HEK293 (cell line): ENCODE measurements around the gene SLC15A4.

ENCODE experiments used
- SALL2 ChIP-seq: fragments of 450-650 bp; formaldehyde crosslinking; IDR thresholded peaks from 2 replicates; pipeline ENCODE4 v1.5.0; 2017; ENCODE audit warnings: missing biosample characterization, mild to moderate bottlenecking, missing genetic modification characterization, borderline replicate concordance
- ZFP37 ChIP-seq: fragments of 450-650 bp; formaldehyde crosslinking; IDR thresholded peaks from 2 replicates; pipeline ENCODE4 v1.5.1; 2016; ENCODE audit warnings: missing biosample characterization, missing genetic modification characterization
- ZIC2 ChIP-seq: fragments of 450-650 bp; formaldehyde crosslinking; IDR thresholded peaks from 2 replicates; pipeline ENCODE4 v1.5.1; 2016; ENCODE audit warnings: missing biosample characterization, missing genetic modification characterization
- ZNF133 ChIP-seq: fragments of 450-650 bp; formaldehyde crosslinking; IDR thresholded peaks from 2 replicates; pipeline ENCODE4 v1.5.1; 2016; ENCODE audit warnings: missing biosample characterization, missing genetic modification characterization
- ZNF155 ChIP-seq: fragments of 450-650 bp; formaldehyde crosslinking; IDR thresholded peaks from 2 replicates; pipeline ENCODE4 v1.5.1; 2016; ENCODE audit warnings: missing biosample characterization, missing genetic modification characterization
- ZNF184 ChIP-seq: fragments of 450-650 bp; IDR thresholded peaks from 2 replicates; pipeline ENCODE4 v1.5.1; 2018; ENCODE audit warnings: missing biosample characterization, mild to moderate bottlenecking, missing genetic modification characterization
- ZNF354C ChIP-seq: fragments of 450-650 bp; formaldehyde crosslinking; IDR thresholded peaks from 2 replicates; pipeline ENCODE4 v1.5.1; 2016; ENCODE audit warnings: missing biosample characterization, missing genetic modification characterization, low read depth, borderline replicate concordance
- ZNF366 ChIP-seq: fragments of 450-650 bp; formaldehyde crosslinking; conservative IDR thresholded peaks from 2 replicates; pipeline ENCODE4 v1.5.1; 2016; ENCODE audit warnings: missing biosample characterization, missing genetic modification characterization
- ZNF473 ChIP-seq: fragments of 450-650 bp; formaldehyde crosslinking; IDR thresholded peaks from 2 replicates; pipeline ENCODE4 v1.5.1; 2017; ENCODE audit warnings: missing biosample characterization, missing genetic modification characterization
- ZNF544 ChIP-seq: fragments of 450-650 bp; formaldehyde crosslinking; IDR thresholded peaks from 2 replicates; pipeline ENCODE4 v1.5.0; 2017; ENCODE audit warnings: missing biosample characterization, missing genetic modification characterization
- ZNF561 ChIP-seq: fragments of 450-650 bp; IDR thresholded peaks from 2 replicates; pipeline ENCODE4 v1.5.1; 2018; ENCODE audit warnings: missing biosample characterization, missing genetic modification characterization, borderline replicate concordance
- ZNF600 ChIP-seq: fragments of 450-650 bp; formaldehyde crosslinking; IDR thresholded peaks from 2 replicates; pipeline ENCODE4 v1.5.1; 2016; ENCODE audit warnings: missing biosample characterization, missing genetic modification characterization
- ZNF621 ChIP-seq: fragments of 450-650 bp; formaldehyde crosslinking; IDR thresholded peaks from 2 replicates; pipeline ENCODE4 v1.5.1; 2017; ENCODE audit warnings: missing biosample characterization, missing genetic modification characterization
- ZNF768 ChIP-seq: fragments of 450-650 bp; formaldehyde crosslinking; IDR thresholded peaks from 2 replicates; pipeline ENCODE4 v1.5.1; 2018; ENCODE audit warnings: missing biosample characterization, mild to moderate bottlenecking, missing genetic modification characterization
- ZNF777 ChIP-seq: fragments of 450-650 bp; formaldehyde crosslinking; IDR thresholded peaks from 2 replicates; pipeline ENCODE4 v1.5.1; 2017; ENCODE audit warnings: missing biosample characterization, missing genetic modification characterization, borderline replicate concordance
- ZNF830 ChIP-seq: fragments of 450-650 bp; IDR thresholded peaks from 2 replicates; pipeline ENCODE4 v1.5.0; 2018; ENCODE audit warnings: missing biosample characterization, missing genetic modification characterization, low read depth, mild to moderate bottlenecking, moderate library complexity
- TF ChIP-seq, protein P1 (sequence below): fragments of 450-650 bp; formaldehyde crosslinking; IDR thresholded peaks from 2 replicates; pipeline ENCODE4 v1.5.1; 2016; ENCODE audit warnings: missing biosample characterization, missing genetic modification characterization, borderline replicate concordance
- TF ChIP-seq, protein P2 (sequence below): fragments of 450-650 bp; formaldehyde crosslinking; IDR thresholded peaks from 2 replicates; pipeline ENCODE4 v1.5.1; 2016; ENCODE audit warnings: missing biosample characterization, missing genetic modification characterization
- TF ChIP-seq, protein P3 (sequence below): fragments of 450-650 bp; formaldehyde crosslinking; IDR thresholded peaks from 2 replicates; pipeline ENCODE4 v1.5.1; 2016; ENCODE audit warnings: missing biosample characterization, missing genetic modification characterization
- TF ChIP-seq, protein P4 (sequence below): fragments of 450-650 bp; formaldehyde crosslinking; IDR thresholded peaks from 2 replicates; pipeline ENCODE4 v1.5.1; 2016; ENCODE audit warnings: missing biosample characterization, missing genetic modification characterization
- TF ChIP-seq, protein P5 (sequence below): fragments of 450-650 bp; formaldehyde crosslinking; IDR thresholded peaks from 2 replicates; pipeline ENCODE4 v1.5.1; 2016; ENCODE audit warnings: missing biosample characterization, missing genetic modification characterization, low read depth
- TF ChIP-seq, protein P6 (sequence below): fragments of 450-650 bp; formaldehyde crosslinking; IDR thresholded peaks from 2 replicates; pipeline ENCODE4 v1.5.1; 2017; ENCODE audit warnings: missing biosample characterization, mild to moderate bottlenecking, missing genetic modification characterization, moderate library complexity
- TF ChIP-seq, protein P7 (sequence below): fragments of 450-650 bp; formaldehyde crosslinking; IDR thresholded peaks from 2 replicates; pipeline ENCODE4 v1.5.1; 2017; ENCODE audit warnings: missing biosample characterization, missing genetic modification characterization
- TF ChIP-seq, protein P8 (sequence below): fragments of 450-650 bp; formaldehyde crosslinking; optimal IDR thresholded peaks from 2 replicates; pipeline ENCODE3; 2016; ENCODE audit warnings: missing biosample characterization, mild to moderate bottlenecking, missing genetic modification characterization

Gene SLC15A4

DNA sequence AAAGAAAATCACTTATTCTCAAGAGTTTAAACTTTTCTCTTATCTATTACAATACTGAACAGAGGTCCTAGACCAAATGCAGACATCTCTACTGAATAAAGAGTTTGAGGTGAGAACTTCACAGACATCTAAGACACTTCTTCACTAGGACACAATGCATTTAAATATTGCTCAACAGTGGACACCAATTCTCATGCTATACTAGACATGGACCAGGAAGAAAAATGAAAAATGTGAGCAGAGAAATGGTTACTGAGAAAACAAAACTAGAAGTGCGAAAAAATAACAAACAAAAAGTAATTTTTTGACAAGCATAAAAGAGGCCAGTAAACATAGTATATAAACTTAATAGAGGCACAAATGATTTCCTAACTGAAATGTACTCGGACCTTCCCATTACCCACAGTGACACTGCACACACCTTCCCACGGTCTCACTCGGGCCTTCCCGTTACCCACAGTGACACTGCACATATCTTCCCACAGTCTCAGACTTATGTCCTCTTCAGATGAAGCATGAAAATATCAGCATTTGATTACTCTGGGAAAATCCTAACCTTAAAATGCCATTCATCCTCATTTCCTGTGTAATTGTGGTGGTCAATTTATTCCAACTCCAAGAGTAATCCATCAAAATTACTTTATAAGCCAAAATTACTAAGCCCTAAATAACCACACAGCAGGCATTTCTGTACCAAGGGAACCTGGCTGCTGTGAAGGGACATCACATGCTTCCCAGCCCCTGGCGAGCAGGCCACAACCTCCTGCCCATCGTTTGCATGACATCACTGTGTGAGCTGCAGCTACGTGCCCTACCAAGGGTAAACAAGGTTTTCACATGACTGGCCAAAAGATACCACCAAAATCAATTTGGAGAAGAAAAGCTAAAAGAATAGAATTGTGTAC, 6.4 kb downstream of the SLC15A4 start (continued):
- TF ChIP-seq, protein P1, sequence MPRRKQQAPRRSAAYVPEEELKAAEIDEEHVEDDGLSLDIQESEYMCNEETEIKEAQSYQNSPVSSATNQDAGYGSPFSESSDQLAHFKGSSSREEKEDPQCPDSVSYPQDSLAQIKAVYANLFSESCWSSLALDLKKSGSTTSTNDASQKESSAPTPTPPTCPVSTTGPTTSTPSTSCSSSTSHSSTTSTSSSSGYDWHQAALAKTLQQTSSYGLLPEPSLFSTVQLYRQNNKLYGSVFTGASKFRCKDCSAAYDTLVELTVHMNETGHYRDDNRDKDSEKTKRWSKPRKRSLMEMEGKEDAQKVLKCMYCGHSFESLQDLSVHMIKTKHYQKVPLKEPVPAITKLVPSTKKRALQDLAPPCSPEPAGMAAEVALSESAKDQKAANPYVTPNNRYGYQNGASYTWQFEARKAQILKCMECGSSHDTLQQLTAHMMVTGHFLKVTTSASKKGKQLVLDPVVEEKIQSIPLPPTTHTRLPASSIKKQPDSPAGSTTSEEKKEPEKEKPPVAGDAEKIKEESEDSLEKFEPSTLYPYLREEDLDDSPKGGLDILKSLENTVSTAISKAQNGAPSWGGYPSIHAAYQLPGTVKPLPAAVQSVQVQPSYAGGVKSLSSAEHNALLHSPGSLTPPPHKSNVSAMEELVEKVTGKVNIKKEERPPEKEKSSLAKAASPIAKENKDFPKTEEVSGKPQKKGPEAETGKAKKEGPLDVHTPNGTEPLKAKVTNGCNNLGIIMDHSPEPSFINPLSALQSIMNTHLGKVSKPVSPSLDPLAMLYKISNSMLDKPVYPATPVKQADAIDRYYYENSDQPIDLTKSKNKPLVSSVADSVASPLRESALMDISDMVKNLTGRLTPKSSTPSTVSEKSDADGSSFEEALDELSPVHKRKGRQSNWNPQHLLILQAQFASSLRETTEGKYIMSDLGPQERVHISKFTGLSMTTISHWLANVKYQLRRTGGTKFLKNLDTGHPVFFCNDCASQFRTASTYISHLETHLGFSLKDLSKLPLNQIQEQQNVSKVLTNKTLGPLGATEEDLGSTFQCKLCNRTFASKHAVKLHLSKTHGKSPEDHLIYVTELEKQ (tag by site-specific recombination): no peak
- TF ChIP-seq, protein P2, sequence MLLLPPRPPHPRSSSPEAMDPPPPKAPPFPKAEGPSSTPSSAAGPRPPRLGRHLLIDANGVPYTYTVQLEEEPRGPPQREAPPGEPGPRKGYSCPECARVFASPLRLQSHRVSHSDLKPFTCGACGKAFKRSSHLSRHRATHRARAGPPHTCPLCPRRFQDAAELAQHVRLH (tag by site-specific recombination): 0 out of 2 replicates have a peak, but pooled peaks have one; percentile 11
- TF ChIP-seq ZNF830 (tag by site-specific recombination): no peak
- TF ChIP-seq, protein P3, sequence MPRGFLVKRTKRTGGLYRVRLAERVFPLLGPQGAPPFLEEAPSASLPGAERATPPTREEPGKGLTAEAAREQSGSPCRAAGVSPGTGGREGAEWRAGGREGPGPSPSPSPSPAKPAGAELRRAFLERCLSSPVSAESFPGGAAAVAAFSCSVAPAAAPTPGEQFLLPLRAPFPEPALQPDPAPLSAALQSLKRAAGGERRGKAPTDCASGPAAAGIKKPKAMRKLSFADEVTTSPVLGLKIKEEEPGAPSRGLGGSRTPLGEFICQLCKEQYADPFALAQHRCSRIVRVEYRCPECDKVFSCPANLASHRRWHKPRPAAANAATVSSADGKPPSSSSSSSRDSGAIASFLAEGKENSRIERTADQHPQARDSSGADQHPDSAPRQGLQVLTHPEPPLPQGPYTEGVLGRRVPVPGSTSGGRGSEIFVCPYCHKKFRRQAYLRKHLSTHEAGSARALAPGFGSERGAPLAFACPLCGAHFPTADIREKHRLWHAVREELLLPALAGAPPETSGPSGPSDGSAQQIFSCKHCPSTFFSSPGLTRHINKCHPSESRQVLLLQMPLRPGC (tag by site-specific recombination): no peak
- no peak for TF ChIP-seq ZNF354C (tag by site-specific recombination)
- TF ChIP-seq SALL2 (tag by site-specific recombination): no peak
- TF ChIP-seq ZNF621 (tag by site-specific recombination): no peak
- TF ChIP-seq ZNF366 (tag by site-specific recombination): no peak
- TF ChIP-seq, protein P4, sequence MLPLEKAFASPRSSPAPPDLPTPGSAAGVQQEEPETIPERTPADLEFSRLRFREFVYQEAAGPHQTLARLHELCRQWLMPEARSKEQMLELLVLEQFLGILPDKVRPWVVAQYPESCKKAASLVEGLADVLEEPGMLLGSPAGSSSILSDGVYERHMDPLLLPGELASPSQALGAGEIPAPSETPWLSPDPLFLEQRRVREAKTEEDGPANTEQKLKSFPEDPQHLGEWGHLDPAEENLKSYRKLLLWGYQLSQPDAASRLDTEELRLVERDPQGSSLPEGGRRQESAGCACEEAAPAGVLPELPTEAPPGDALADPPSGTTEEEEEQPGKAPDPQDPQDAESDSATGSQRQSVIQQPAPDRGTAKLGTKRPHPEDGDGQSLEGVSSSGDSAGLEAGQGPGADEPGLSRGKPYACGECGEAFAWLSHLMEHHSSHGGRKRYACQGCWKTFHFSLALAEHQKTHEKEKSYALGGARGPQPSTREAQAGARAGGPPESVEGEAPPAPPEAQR: no peak
- TF ChIP-seq, protein P5, sequence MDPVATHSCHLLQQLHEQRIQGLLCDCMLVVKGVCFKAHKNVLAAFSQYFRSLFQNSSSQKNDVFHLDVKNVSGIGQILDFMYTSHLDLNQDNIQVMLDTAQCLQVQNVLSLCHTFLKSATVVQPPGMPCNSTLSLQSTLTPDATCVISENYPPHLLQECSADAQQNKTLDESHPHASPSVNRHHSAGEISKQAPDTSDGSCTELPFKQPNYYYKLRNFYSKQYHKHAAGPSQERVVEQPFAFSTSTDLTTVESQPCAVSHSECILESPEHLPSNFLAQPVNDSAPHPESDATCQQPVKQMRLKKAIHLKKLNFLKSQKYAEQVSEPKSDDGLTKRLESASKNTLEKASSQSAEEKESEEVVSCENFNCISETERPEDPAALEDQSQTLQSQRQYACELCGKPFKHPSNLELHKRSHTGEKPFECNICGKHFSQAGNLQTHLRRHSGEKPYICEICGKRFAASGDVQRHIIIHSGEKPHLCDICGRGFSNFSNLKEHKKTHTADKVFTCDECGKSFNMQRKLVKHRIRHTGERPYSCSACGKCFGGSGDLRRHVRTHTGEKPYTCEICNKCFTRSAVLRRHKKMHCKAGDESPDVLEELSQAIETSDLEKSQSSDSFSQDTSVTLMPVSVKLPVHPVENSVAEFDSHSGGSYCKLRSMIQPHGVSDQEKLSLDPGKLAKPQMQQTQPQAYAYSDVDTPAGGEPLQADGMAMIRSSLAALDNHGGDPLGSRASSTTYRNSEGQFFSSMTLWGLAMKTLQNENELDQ (tag by site-specific recombination): no peak
- no peak for TF ChIP-seq ZNF768 (tag by site-specific recombination)
- TF ChIP-seq, protein P6, sequence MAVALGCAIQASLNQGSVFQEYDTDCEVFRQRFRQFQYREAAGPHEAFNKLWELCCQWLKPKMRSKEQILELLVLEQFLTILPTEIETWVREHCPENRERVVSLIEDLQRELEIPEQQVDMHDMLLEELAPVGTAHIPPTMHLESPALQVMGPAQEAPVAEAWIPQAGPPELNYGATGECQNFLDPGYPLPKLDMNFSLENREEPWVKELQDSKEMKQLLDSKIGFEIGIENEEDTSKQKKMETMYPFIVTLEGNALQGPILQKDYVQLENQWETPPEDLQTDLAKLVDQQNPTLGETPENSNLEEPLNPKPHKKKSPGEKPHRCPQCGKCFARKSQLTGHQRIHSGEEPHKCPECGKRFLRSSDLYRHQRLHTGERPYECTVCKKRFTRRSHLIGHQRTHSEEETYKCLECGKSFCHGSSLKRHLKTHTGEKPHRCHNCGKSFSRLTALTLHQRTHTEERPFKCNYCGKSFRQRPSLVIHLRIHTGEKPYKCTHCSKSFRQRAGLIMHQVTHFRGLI: 0 out of 2 replicates have a peak, but pooled peaks have one; percentile 42
- TF ChIP-seq ZNF184: no peak
- no peak for TF ChIP-seq ZFP37 (tag by site-specific recombination)
- TF ChIP-seq ZNF600 (tag by site-specific recombination): peak; percentile 81
- TF ChIP-seq ZNF544: no peak
- no peak for TF ChIP-seq ZNF473
- TF ChIP-seq ZNF777: no peak
- TF ChIP-seq, protein P7, sequence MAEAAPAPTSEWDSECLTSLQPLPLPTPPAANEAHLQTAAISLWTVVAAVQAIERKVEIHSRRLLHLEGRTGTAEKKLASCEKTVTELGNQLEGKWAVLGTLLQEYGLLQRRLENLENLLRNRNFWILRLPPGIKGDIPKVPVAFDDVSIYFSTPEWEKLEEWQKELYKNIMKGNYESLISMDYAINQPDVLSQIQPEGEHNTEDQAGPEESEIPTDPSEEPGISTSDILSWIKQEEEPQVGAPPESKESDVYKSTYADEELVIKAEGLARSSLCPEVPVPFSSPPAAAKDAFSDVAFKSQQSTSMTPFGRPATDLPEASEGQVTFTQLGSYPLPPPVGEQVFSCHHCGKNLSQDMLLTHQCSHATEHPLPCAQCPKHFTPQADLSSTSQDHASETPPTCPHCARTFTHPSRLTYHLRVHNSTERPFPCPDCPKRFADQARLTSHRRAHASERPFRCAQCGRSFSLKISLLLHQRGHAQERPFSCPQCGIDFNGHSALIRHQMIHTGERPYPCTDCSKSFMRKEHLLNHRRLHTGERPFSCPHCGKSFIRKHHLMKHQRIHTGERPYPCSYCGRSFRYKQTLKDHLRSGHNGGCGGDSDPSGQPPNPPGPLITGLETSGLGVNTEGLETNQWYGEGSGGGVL (tag by site-specific recombination): no peak
- TF ChIP-seq, protein P8, sequence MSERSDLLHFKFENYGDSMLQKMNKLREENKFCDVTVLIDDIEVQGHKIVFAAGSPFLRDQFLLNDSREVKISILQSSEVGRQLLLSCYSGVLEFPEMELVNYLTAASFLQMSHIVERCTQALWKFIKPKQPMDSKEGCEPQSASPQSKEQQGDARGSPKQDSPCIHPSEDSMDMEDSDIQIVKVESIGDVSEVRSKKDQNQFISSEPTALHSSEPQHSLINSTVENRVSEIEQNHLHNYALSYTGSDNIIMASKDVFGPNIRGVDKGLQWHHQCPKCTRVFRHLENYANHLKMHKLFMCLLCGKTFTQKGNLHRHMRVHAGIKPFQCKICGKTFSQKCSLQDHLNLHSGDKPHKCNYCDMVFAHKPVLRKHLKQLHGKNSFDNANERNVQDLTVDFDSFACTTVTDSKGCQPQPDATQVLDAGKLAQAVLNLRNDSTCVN (tag by site-specific recombination): no peak
- TF ChIP-seq ZNF133 (tag by site-specific recombination): no peak
- peak; percentile 91 for TF ChIP-seq ZIC2
- no peak for TF ChIP-seq ZNF561 (tag by site-specific recombination)
- no peak for TF ChIP-seq ZNF155 (tag by site-specific recombination)
